Liver (tissue), 9 donors: ENCODE data around the gene MPPE1. TPM values are rescaled to one million over a fixed set of nuclear protein-coding genes. Genes with fewer than 3 reads are reported as not detected.

ENCODE experiments used
- DNase-seq: peaks from one replicate; pipeline ENCODE4 v3.0.0-alpha.2; 2017; ENCODE audit warnings: low spot score
- H3K27ac ChIP-seq, 2 donors: one replicate each; pipeline ENCODE4 v1.7.0; 2013; ENCODE audit warnings: inconsistent platforms in 2 of 2, low read length in 2 of 2, control low read depth in 1 of 2, low read depth in 1 of 2, mild to moderate bottlenecking in 1 of 2
- H3K27me3 ChIP-seq, 4 donors: one replicate each; pipeline versions ENCODE4 v1.6.1 to v1.7.0; 2013; ENCODE audit warnings: low read length in 3 of 4, inconsistent platforms in 1 of 4, mild to moderate bottlenecking in 1 of 4, moderate library complexity in 1 of 4; ENCODE audit not compliant: control insufficient read depth in 4 of 4, insufficient read depth in 4 of 4
- H3K36me3 ChIP-seq, 4 donors: one replicate each; pipeline versions ENCODE4 v1.6.1 to v1.7.0; 2013; ENCODE audit warnings: low read length in 3 of 4, mild to moderate bottlenecking in 3 of 4, low read depth in 1 of 4, moderate library complexity in 1 of 4; ENCODE audit not compliant: control insufficient read depth in 4 of 4, insufficient read depth in 3 of 4
- H3K4me1 ChIP-seq, 4 donors: one replicate each; pipeline versions ENCODE4 v1.6.1 to v1.7.0; 2013; ENCODE audit warnings: low read length in 3 of 4, mild to moderate bottlenecking in 3 of 4, moderate library complexity in 1 of 4; ENCODE audit not compliant: control insufficient read depth in 4 of 4, insufficient read depth in 4 of 4
- H3K4me3 ChIP-seq, 3 donors: one replicate each; pipeline versions ENCODE4 v1.6.1 to v1.7.0; 2013; ENCODE audit warnings: low read length in 3 of 3, control low read depth in 1 of 3, low read depth in 1 of 3, mild to moderate bottlenecking in 1 of 3
- H3K9ac ChIP-seq, 2 donors: one replicate each; pipeline ENCODE4 v1.7.0; 2013; ENCODE audit warnings: low read length in 2 of 2, mild to moderate bottlenecking in 2 of 2, moderate library complexity in 2 of 2, control low read depth in 1 of 2, low read depth in 1 of 2
- H3K9me3 ChIP-seq, 4 donors: one replicate each; pipeline versions ENCODE4 v1.6.1 to v1.7.0; 2013; ENCODE audit warnings: low read length in 3 of 4; ENCODE audit not compliant: control insufficient read depth in 4 of 4
- ATF3 ChIP-seq: IDR thresholded peaks from 2 replicates; pipeline ENCODE4 v1.6.1; 2016; ENCODE audit warnings: antibody characterized with exemption
- CTCF ChIP-seq: fragments of 150-350 bp; IDR thresholded peaks from 2 replicates; pipeline ENCODE4 v1.5.1; 2017; ENCODE audit warnings: improper control_type of control experiment, low read depth, low read length; ENCODE audit not compliant: missing input control
- EGR1 ChIP-seq, 2 donors: IDR thresholded peaks; 2 replicates each; pipeline ENCODE4 v1.6.1; 2016 to 2018; ENCODE audit warnings: antibody characterized with exemption in 2 of 2, low read depth in 2 of 2
- FOXA1 ChIP-seq: IDR thresholded peaks from 2 replicates; pipeline ENCODE4 v1.6.1; 2016; ENCODE audit warnings: antibody characterized with exemption
- FOXA2 ChIP-seq: IDR thresholded peaks from 2 replicates; pipeline ENCODE4 v1.6.1; 2016; ENCODE audit warnings: antibody characterized with exemption
- GABPA ChIP-seq, 2 donors: IDR thresholded peaks in 1 of 2; conservative IDR thresholded peaks in 1 of 2; 2 replicates each; pipeline ENCODE4 v1.6.1; 2016; ENCODE audit warnings: antibody characterized with exemption in 2 of 2, mild to moderate bottlenecking in 1 of 2, moderate library complexity in 1 of 2
- HNF4A ChIP-seq, 2 donors: conservative IDR thresholded peaks; 2 replicates each; pipeline ENCODE4 v1.6.1; 2016; ENCODE audit warnings: antibody characterized with exemption in 2 of 2, mild to moderate bottlenecking in 2 of 2
- HNF4G ChIP-seq: IDR thresholded peaks from 2 replicates; pipeline ENCODE4 v1.6.1; 2016; ENCODE audit warnings: antibody characterized with exemption
- JUND ChIP-seq, 2 donors: IDR thresholded peaks; 2 replicates each; pipeline ENCODE4 v1.6.1; 2016; ENCODE audit warnings: antibody characterized with exemption in 2 of 2
- MAX ChIP-seq: IDR thresholded peaks from 2 replicates; pipeline ENCODE4 v1.6.1; 2016; ENCODE audit warnings: antibody characterized with exemption
- NR2F2 ChIP-seq: IDR thresholded peaks from 2 replicates; pipeline ENCODE4 v1.6.1; 2016; ENCODE audit warnings: antibody characterized with exemption
- RAD21 ChIP-seq, 2 donors: IDR thresholded peaks; 2 replicates each; pipeline ENCODE4 v1.6.1; 2016; ENCODE audit warnings: antibody characterized with exemption in 2 of 2, mild to moderate bottlenecking in 2 of 2
- RXRA ChIP-seq, 2 donors: IDR thresholded peaks; 2 replicates each; pipeline ENCODE4 v1.6.1; 2017 to 2018; ENCODE audit warnings: antibody characterized with exemption in 2 of 2, mild to moderate bottlenecking in 1 of 2
- SP1 ChIP-seq: IDR thresholded peaks from 2 replicates; pipeline ENCODE4 v1.6.1; 2018; ENCODE audit warnings: antibody characterized with exemption, mild to moderate bottlenecking
- TAF1 ChIP-seq: conservative IDR thresholded peaks from 2 replicates; pipeline ENCODE4 v1.6.1; 2016; ENCODE audit warnings: antibody characterized with exemption, mild to moderate bottlenecking
- ZBTB33 ChIP-seq: IDR thresholded peaks from 2 replicates; pipeline ENCODE4 v1.6.1; 2016; ENCODE audit warnings: antibody characterized with exemption
- WGBS: extraction: QIAGEN DNeasy Blood & Tissue Kit; methylation state at CpG from one replicate; pipeline ENCODE4 v1.1.7; 2013; 5-methylcytosine and 5-hydroxymethylcytosine counted together
- polyA plus RNA-seq, 2 donors: library from polyadenylated mRNA; stranded (reverse) in 1 of 2; unstranded in 1 of 2; fragments of 200-250 nt in 1 of 2; fragments of >200 nt in 1 of 2; fragmentation: Nextera tagmentation in 1 of 2; extraction: Ambion mirVana in 1 of 2; gene quantifications; one replicate each; pipeline versions ENCODE4 v1.2.1 to v1.2.3, GENCODE V29; 2013 to 2015
- total RNA-seq, 2 donors: library from RNA; depleted of rRNA; stranded (reverse); fragments of >200 nt; gene quantifications; one replicate each; pipeline ENCODE4 v1.2.3, GENCODE V29; 2014
- donor health status: healthy.
- donor health status: healthy.
- donor health status: healthy.
- donor health status: healthy.
- donor health status: healthy.

MPPE1 gene
- total and polyA plus RNA-seq, 4 donors: 9.8 to 31.6 (median 26.1) TPM

- TF ChIP-seq RXRA (IDR thresholded peaks at IDR 0.05) (no peak), EGR1 (IDR thresholded peaks at IDR 0.05; ENCODE audit: low read depth in 2 of 2) (no peak), NR2F2 (no peak), ATF3 (no peak)
Observed at GRCh38 chr18:11842562-11842961, 65.6 kb downstream of the MPPE1 start (continued).

GRCh38 chr18:11840493-11840892 lies 67.6 kb downstream of the MPPE1 start:
- Histone ChIP-seq H3K9ac (no peak overlapping the region), H3K36me3 (no peaks in the 10 kb centered on the region), H3K4me3 (no peak overlapping the region), H3K27ac (no peak overlapping the region), H3K9me3 (no peaks in the 10 kb centered on the region), H3K4me1 (no peaks in the 10 kb centered on the region), H3K27me3 (no peaks in the 10 kb centered on the region)
- DNase-seq: no peak
- TF ChIP-seq MAX: no peak
- TF ChIP-seq RXRA (IDR thresholded peaks at IDR 0.05): no peak
- no peak for TF ChIP-seq FOXA2
- TF ChIP-seq EGR1 (IDR thresholded peaks at IDR 0.05; ENCODE audit: low read depth in 2 of 2): no peak
- no peak for TF ChIP-seq RAD21 (IDR thresholded peaks at IDR 0.05)
- no peak for TF ChIP-seq ZBTB33
- TF ChIP-seq TAF1: no peak
- no peak for TF ChIP-seq HNF4A (conservative IDR thresholded peaks at IDR 0.05)
- TF ChIP-seq SP1: no peak
- no peak for TF ChIP-seq GABPA (IDR thresholded peaks at IDR 0.05 in 1 of 2, conservative IDR thresholded peaks at IDR 0.05 in 1 of 2)
- no peak for TF ChIP-seq HNF4G
- no peak for TF ChIP-seq CTCF
- TF ChIP-seq NR2F2: no peak
- WGBS: 42% methylated on average over 6 of the region's 6 CpGs

GRCh38 chr18:11839556-11839955 lies 68.6 kb downstream of the MPPE1 start:
- WGBS: 88% methylated on average over 6 of the region's 6 CpGs
- TF ChIP-seq GABPA (IDR thresholded peaks at IDR 0.05 in 1 of 2, conservative IDR thresholded peaks at IDR 0.05 in 1 of 2) (no peak), EGR1 (IDR thresholded peaks at IDR 0.05; ENCODE audit: low read depth in 2 of 2) (no peak), FOXA2 (no peak), ZBTB33 (no peak), HNF4G (no peak), TAF1 (no peak), NR2F2 (no peak), RXRA (IDR thresholded peaks at IDR 0.05) (no peak), JUND (IDR thresholded peaks at IDR 0.05) (no peak), HNF4A (conservative IDR thresholded peaks at IDR 0.05) (no peak), FOXA1 (no peak), CTCF (no peak), ATF3 (no peak), RAD21 (IDR thresholded peaks at IDR 0.05) (no peak), SP1 (no peak)
- DNase-seq: no peak
- H3K9ac ChIP-seq: no peak overlapping the region
- H3K4me3 ChIP-seq: no peak overlapping the region
- H3K27me3 ChIP-seq: no peaks in the 10 kb centered on the region
- H3K27ac ChIP-seq: no peak overlapping the region
- no peaks in the 10 kb centered on the region for H3K9me3 ChIP-seq
- H3K4me1 ChIP-seq: no peaks in the 10 kb centered on the region
- no peaks in the 10 kb centered on the region for H3K36me3 ChIP-seq
